ENCODE results near the gene CNTN5.

CNTN5 gene

DNA sequence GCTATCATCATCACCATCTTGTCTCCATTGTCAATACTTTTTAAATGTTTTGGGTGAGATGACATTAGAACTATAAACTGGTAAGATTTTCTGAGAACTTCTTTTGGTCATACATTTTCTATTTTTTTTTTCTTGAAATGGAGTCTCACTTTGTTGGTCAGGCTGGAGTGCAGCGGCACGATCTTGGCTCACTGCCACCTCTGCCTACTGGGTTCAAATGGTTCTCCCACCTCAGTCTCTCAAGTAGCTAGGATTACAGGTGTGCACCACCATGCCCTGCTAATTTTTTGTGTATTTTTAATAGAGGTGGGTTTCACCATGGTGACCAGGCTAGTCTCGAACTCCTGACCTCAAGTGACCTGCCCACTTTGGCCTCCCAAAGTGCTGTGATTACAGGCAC is 880.4 kb downstream of the CNTN5 start:
- TF ChIP-seq, protein P1, sequence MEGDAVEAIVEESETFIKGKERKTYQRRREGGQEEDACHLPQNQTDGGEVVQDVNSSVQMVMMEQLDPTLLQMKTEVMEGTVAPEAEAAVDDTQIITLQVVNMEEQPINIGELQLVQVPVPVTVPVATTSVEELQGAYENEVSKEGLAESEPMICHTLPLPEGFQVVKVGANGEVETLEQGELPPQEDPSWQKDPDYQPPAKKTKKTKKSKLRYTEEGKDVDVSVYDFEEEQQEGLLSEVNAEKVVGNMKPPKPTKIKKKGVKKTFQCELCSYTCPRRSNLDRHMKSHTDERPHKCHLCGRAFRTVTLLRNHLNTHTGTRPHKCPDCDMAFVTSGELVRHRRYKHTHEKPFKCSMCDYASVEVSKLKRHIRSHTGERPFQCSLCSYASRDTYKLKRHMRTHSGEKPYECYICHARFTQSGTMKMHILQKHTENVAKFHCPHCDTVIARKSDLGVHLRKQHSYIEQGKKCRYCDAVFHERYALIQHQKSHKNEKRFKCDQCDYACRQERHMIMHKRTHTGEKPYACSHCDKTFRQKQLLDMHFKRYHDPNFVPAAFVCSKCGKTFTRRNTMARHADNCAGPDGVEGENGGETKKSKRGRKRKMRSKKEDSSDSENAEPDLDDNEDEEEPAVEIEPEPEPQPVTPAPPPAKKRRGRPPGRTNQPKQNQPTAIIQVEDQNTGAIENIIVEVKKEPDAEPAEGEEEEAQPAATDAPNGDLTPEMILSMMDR (IDR thresholded peaks at IDR 0.05; ENCODE audit: low read depth, low read length): no peak

DNA sequence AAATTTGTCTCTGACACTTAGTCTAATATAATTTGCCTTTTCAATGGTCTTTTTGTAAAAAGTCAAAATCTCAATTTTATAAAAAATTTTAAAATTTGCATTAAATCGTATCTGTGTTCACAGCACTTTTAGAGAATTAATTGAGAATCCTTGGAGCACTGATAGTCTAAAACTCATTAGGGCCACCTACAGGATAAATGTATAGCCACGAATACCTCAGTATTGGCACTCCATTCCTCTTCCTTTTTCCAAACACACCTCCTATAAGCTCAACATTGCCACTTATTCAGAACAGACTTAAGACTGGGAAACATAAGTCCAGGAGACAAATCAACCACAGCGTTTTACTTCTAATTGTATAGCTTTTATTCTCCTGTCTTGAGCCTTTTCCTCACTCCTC is 890.4 kb downstream of the CNTN5 start:
- no peak for DNase-seq (ENCODE audit: extremely low read depth, low read depth)
- TF ChIP-seq, protein P1 (IDR thresholded peaks at IDR 0.05; ENCODE audit: low read depth, low read length): no peak

More for the DNA sequence above, 880.4 kb downstream of the CNTN5 start:
- no peak for DNase-seq (ENCODE audit: extremely low read depth, low read depth)

DNA sequence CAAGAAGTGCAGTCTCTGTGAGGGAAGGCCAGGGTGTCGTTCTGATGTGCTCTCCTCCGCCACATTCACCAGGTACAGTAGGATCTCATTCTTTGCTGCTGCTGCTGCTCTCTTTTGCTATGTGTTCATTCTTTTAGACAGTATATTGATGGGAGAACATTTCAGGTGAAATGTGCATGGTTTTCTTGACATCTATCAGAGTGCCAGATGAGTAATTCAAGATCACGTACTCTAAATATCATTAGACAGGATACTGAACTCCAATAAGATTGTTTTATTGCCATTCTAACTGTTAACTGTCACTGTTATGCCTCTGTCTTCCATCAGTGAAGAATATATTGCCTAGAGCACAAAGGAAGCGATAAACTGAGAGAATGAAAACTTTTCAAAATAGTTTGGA is 895.3 kb downstream of the CNTN5 start:
- TF ChIP-seq, protein P1 (IDR thresholded peaks at IDR 0.05; ENCODE audit: low read depth, low read length): no peak
- no peak for DNase-seq (ENCODE audit: extremely low read depth, low read depth)

DNA sequence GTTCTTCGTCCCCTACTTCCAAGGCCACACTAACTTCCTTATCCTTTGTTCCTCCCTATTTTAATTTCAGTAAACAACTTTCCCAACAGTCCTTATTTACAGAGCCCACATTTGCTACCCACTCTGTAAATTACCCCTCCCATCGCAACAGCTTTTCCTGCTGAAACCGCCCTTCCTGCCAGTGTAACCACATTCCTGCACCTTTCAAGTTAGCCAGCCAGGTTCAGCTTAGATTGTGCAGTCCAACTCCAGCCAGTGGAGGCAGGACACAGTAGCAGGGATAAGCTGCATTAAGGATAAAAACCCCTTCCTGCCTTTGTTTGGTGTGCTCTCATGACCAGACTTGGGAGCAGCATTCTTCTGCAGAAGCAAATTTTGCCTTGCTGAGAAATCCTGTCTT is 898.0 kb downstream of the CNTN5 start:
- TF ChIP-seq, protein P1 (IDR thresholded peaks at IDR 0.05; ENCODE audit: low read depth, low read length): no peak
- no peak for DNase-seq (ENCODE audit: extremely low read depth, low read depth)

DNA sequence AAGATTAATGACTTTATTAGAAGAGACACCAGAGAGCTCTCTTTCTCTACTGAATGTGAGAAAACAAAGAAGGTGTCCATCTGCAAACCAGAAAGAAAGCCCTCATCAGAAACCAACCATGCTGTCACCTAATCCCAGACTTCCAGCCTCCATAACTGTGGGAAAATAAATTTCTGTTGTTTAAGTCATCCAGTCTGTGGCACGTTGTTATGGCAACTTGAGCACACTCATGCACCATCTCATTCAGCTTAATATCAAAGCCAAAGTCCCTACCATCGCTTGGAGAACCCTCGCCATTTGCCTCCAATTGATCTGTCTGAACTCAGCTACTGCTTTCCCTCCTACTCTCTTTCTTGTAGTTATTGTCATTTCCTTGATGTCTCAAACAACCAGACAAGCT is 900.2 kb downstream of the CNTN5 start:
- DNase-seq (ENCODE audit: extremely low read depth, low read depth): no peak
- TF ChIP-seq, protein P1 (IDR thresholded peaks at IDR 0.05; ENCODE audit: low read depth, low read length): no peak

DNA sequence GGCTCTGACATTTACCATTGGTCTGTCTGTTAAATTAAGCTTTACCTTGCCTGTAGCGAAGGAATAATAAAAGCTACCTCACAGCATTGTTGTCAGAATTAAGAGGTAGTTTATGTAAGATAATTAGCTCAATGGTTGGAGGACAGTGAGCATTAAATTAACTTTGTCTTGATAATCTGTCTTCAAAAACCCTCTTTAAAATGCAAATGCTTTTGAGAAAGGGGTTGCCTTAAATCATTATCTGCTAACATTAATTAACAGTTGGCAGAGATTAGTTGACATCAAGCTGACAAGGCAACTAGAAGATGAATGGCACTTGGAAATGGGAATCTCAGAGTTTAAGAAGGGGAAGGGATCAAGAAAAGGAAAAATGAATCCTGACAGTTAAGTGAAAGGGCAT is 905.2 kb downstream of the CNTN5 start:
- TF ChIP-seq, protein P1 (IDR thresholded peaks at IDR 0.05; ENCODE audit: low read depth, low read length): no peak
- DNase-seq (ENCODE audit: extremely low read depth, low read depth): no peak

DNA sequence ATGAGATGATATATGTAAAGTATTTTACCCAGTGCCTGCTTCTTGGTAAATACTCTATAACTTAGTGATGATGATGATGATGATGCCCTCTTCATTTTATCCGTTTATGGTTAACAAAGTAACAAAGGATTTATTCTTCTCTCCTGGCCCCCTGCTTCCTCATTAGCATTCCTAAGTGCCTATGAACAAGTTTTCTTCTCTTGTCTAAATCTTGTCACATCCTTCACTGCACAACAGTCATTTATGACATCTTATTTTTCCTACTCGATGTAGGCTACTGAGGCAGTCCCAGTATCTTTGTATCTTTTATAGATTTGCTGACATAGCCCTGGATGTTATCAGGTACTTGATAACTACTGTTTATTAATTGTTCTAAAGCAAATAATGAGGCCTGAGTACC is 911.9 kb downstream of the CNTN5 start:
- no peak for DNase-seq (ENCODE audit: extremely low read depth, low read depth)
- TF ChIP-seq, protein P1 (IDR thresholded peaks at IDR 0.05; ENCODE audit: low read depth, low read length): no peak
